Measurements from ENCODE around the gene ASB15.

ASB15 gene

DNA sequence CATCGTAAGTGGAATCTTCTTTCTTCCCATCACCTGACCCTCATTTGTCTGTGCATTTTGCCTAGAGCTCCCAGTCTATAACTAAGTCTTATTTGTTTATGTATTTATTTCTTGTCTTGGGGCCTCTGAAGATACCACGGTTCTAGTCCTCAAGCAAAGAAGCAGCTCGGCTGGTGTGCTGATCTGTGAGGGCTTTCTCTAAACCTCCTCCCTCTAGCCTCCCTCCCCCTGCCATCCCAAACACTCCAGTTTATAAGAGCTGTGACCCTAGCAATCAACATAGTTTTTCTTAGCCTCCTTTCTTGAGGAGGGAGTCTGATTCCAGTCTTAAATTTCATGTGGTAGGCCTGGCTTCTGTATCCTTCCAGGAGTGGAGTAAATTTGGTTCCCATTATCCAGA lies 28.3 kb upstream of the ASB15 start:
- peaks cover 8% of the 10 kb centered on the region for H3K4me1 Mint-ChIP-seq
- H3K4me3 Mint-ChIP-seq, result no peak overlapping the region
- H3K27ac Mint-ChIP-seq, result no peak overlapping the region
- no peaks in the 10 kb centered on the region for H3K27me3 Mint-ChIP-seq
- no peaks in the 10 kb centered on the region for H3K9me3 Mint-ChIP-seq
- H3K36me3 Mint-ChIP-seq, result no peaks in the 10 kb centered on the region
- no peak for DNase-seq (ENCODE audit: low spot score in 2 of 2)
- no peak for ATAC-seq (ENCODE audit: low read depth)

DNA sequence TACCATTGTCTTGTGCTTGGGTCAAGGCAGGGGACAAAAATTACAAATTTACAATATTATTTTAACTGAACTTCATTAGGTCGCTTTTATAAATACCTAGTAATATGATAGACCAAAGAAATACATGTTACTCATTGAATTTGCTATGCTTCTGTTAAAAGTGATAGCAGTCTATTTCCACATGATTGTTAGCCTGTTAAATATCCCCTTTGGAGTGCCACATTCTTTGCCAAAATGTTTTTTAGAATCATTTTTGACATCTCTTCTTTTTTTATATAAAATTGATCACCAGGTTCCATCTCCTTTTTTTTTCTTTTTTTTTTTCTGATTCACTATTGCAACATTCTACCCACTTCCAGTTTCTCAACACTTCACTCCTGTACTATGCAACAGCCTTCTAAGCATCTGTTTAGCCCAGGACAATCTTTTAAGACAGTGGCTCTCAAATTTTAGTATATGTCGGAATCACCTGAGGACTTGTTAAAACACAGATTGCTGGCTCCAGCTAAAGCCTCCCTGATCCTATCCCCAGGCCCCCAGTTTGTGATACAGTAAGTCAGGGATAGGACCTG lies 27.6 kb upstream of the ASB15 start:
- H3K4me3 Mint-ChIP-seq, result no peak overlapping the region
- H3K27ac Mint-ChIP-seq, result no peak overlapping the region
- no peaks in the 10 kb centered on the region for H3K36me3 Mint-ChIP-seq
- ATAC-seq (ENCODE audit: low read depth), result no peak
- H3K4me1 Mint-ChIP-seq, result peaks cover 7% of the 10 kb centered on the region
- peaks cover 2% of the 10 kb centered on the region for H3K27me3 Mint-ChIP-seq
- no peaks in the 10 kb centered on the region for H3K9me3 Mint-ChIP-seq
- no peak for DNase-seq (ENCODE audit: low spot score in 2 of 2)

DNA sequence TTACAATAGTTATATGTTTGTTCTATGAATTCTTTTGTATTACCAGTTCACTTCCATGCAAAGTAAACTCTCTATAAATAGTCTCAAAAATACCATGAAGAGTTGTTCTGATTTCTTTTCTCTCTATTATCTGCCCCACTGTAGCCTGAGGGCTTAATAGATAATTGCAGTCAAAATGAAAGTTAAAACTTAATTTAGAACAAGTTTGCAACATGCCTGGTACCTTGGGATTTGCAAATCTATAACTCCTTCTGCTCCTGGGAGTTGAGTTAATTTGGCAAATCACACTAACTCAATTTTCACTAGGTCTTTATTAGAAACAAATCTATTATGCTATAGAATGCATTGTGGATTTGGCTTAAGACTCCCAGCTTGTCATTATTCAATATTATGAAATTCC lies 22.2 kb upstream of the ASB15 start:
- H3K4me1 Mint-ChIP-seq, result peaks cover 2% of the 10 kb centered on the region
- H3K27me3 Mint-ChIP-seq, result peaks cover 5% of the 10 kb centered on the region
- H3K27ac Mint-ChIP-seq, result no peak overlapping the region
- no peak for DNase-seq (ENCODE audit: low spot score in 2 of 2)
- H3K9me3 Mint-ChIP-seq, result no peaks in the 10 kb centered on the region
- no peak overlapping the region for H3K4me3 Mint-ChIP-seq
- H3K36me3 Mint-ChIP-seq, result no peaks in the 10 kb centered on the region
- ATAC-seq (ENCODE audit: low read depth), result no peak

DNA sequence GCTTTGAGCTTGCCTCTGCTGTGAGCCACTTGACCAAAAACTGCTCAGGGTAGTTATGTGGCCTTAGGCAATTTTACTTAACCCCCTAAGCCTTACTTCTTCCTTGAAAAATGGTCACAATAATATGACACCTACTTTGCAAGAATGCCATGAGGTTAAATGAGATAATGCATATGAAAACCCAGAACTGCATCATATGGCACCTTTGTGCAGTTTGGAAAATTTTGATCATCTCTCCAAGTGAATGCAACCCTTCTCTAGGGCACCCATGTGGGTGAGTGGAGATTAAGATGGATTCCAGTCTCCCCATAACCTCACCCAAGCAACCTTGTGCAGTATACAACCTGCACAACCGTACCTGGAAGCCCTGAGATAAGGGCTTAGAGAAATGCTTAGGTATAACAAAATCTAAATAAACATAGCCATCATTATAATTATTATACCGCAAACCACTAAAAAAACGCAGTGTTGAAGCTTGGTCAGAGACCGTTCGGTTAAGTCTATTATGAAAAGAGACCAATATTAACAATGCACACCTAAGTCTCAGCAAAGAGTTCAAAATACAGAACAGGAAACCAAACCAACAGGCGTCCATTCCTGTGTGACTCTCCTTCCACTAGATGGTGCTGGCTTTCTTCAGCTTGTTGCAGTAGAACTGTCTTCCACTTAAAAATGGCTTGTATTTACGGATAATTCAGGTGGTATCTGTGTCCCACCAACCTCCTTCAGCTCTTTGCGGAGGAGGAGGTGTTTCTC lies 21.0 kb upstream of the ASB15 start:
- no peak for DNase-seq (ENCODE audit: low spot score in 2 of 2)

DNA sequence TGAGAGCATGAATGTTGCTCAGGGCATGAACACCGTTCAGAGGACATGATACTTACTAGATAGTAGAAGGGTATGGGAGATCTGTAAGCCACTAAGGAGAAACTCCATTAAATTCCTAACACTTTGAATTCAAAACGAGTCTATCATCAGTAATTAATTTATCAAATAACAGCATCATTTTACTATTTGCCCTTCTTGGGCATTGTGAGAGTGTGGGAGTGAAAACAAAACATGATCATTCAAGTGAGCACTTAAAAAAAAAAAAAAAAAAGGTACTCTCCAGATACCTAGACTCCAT lies 20.5 kb upstream of the ASB15 start:
- Mint-ChIP-seq H3K4me3 (no peak overlapping the region), H3K4me1 (peaks cover 2% of the 10 kb centered on the region), H3K27me3 (peaks cover 5% of the 10 kb centered on the region), H3K36me3 (no peaks in the 10 kb centered on the region), H3K9me3 (no peaks in the 10 kb centered on the region), H3K27ac (no peak overlapping the region)
- ATAC-seq (ENCODE audit: low read depth) (no peak), DNase-seq (ENCODE audit: low spot score in 2 of 2) (no peak)

More for the DNA sequence above, 21.0 kb upstream of the ASB15 start:
- peaks cover 2% of the 10 kb centered on the region for H3K4me1 Mint-ChIP-seq
- peak; percentile 38 for ATAC-seq (ENCODE audit: low read depth)
- no peak overlapping the region for H3K27ac Mint-ChIP-seq
- H3K9me3 Mint-ChIP-seq, result no peaks in the 10 kb centered on the region
- H3K27me3 Mint-ChIP-seq, result peaks cover 5% of the 10 kb centered on the region
- no peak overlapping the region for H3K4me3 Mint-ChIP-seq
- no peaks in the 10 kb centered on the region for H3K36me3 Mint-ChIP-seq

DNA sequence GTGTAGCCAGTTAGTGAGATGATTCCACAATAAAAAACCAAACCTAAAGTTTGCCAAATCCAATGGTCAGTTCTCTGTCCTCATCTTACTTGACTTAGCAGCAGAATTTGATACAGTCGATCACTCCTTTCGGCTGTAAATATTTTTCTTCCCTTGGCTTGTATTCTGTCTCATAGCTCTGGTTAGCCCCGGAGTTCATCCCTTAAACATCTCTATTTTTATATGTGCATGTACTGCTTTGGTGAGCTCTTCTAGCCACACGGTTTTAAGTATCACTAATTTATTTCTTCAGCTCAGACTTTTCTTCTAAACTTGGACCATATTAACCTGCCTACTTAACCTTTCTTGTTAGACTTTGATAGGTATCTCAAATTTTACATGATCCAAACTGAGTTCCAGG lies 17.8 kb upstream of the ASB15 start:
- H3K4me1 Mint-ChIP-seq, result peaks cover 2% of the 10 kb centered on the region
- no peaks in the 10 kb centered on the region for H3K36me3 Mint-ChIP-seq
- ATAC-seq (ENCODE audit: low read depth), result no peak

DNA sequence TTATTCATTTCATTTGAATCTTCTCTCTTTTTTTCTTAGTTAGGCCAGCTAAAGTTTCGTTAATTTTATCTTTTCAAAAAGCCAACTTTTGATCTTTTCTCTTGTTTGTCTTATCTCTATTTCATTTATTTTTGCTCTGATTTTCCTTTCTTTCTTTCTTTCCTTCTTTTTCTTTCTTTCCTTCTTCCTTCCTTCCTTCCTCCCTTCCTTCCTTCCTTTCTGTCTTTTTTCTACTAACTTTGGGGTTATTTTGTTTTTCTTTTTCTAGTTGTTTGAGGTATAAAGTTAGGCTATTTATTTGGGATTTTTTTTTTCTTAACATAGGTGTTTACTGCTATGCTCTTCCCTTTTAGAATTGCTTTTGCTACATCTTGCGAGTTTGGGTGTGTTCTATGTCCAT lies 13.2 kb upstream of the ASB15 start:
- DNase-seq (ENCODE audit: low spot score in 2 of 2) (no peak), ATAC-seq (ENCODE audit: low read depth) (no peak)
- Mint-ChIP-seq H3K27ac (no peak overlapping the region), H3K4me1 (no peaks in the 10 kb centered on the region), H3K9me3 (no peaks in the 10 kb centered on the region), H3K4me3 (no peak overlapping the region), H3K27me3 (peaks cover 12% of the 10 kb centered on the region), H3K36me3 (no peaks in the 10 kb centered on the region)

More for the DNA sequence above, 17.8 kb upstream of the ASB15 start:
- H3K9me3 Mint-ChIP-seq, result no peaks in the 10 kb centered on the region
- DNase-seq (ENCODE audit: low spot score in 2 of 2), result no peak
- peaks cover 5% of the 10 kb centered on the region for H3K27me3 Mint-ChIP-seq
- no peak overlapping the region for H3K27ac Mint-ChIP-seq
- no peak overlapping the region for H3K4me3 Mint-ChIP-seq

DNA sequence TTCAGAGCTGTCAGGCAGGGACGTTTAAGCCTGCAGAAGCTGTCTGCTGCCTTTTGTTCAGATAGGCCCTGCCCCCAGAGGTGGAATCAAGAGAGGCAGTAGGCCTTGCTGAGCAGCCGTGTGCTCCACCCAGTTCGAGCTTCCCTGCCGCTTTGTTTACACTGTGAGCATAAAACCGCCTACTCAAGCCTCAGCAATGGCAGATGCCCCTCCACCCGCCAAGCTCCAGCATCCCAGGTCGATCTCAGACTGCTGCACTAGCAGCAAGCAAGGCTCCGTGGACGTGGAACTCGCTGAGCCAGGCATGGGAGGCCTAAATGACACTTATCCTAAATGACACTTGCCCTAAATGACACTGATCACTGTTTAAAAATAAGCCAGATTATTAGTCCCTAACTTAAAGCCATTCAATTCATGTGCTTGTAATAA lies 6.8 kb upstream of the ASB15 start:
- Mint-ChIP-seq H3K36me3 (no peaks in the 10 kb centered on the region), H3K4me3 (no peak overlapping the region), H3K27ac (no peak overlapping the region), H3K9me3 (no peaks in the 10 kb centered on the region), H3K27me3 (peaks cover 27% of the 10 kb centered on the region), H3K4me1 (no peaks in the 10 kb centered on the region)
- DNase-seq (ENCODE audit: low spot score in 2 of 2) (no peak), ATAC-seq (ENCODE audit: low read depth) (no peak)

DNA sequence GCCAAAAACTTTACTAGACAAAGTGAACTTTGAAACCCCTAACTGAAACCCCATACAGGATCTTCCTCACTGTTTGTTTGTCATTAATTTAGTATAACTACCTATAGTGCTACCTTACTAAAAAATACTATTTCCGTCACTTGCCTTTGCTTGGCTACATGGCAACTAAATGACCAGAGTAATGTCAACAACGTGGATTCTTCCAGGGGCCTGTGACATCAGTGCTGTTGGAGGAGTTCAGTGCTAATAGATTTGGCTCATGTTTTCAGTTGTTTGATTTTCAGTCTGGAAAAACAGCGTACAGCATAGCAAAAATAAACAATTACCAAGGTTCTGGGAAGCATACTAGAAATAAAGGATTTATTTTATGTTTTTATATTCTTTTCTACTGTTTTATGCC lies 3.0 kb upstream of the ASB15 start:
- ATAC-seq (ENCODE audit: low read depth) (no peak), DNase-seq (ENCODE audit: low spot score in 2 of 2) (no peak)
- H3K4me1 Mint-ChIP-seq, result no peaks in the 10 kb centered on the region
- H3K27me3 Mint-ChIP-seq, result peaks cover 17% of the 10 kb centered on the region
- no peaks in the 10 kb centered on the region for H3K36me3 Mint-ChIP-seq
- no peaks in the 10 kb centered on the region for H3K9me3 Mint-ChIP-seq
- H3K4me3 Mint-ChIP-seq, result no peak overlapping the region
- no peak overlapping the region for H3K27ac Mint-ChIP-seq

DNA sequence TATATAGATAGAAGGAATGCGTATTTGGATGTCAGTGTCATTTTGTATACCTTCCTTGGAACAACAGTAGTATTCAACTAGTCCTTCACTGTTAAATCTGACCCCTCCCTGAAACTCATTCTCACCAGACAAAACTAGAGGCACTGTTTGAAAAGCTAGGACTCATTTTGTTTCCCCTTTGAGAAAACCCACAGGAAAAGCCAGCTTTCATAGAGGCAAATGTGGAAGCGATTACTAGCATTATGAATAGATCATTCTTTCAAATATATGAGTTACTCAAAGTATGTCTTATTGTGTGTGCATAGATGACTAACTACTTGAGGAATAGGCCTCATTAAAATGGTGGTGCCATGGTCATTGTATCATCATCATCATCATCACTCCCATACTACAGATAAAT lies 1.9 kb upstream of the ASB15 start:
- Mint-ChIP-seq H3K9me3 (no peaks in the 10 kb centered on the region), H3K36me3 (no peaks in the 10 kb centered on the region), H3K27me3 (peaks cover 14% of the 10 kb centered on the region), H3K27ac (no peak overlapping the region), H3K4me1 (no peaks in the 10 kb centered on the region), H3K4me3 (no peak overlapping the region)
- DNase-seq (ENCODE audit: low spot score in 2 of 2), result no peak
- ATAC-seq (ENCODE audit: low read depth), result no peak

DNA sequence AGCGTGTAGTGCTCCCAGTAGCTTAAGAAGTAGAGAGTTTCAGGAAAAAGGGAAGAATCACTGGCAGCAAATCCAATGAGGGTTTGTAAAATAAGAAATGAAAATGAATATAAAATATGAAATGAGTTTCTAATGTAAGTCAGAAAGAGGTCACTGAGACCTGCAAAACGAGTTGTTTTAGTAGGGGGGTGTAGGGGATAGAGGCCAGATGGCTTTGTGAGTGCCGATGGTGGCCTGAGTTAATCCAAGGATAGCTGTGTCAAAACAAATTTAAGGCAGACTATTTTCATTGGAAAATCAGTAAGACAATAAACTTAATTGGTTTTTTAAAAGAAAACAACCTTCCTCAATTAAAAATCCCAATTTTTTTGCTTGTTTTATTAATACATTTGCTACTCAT lies 745 bp upstream of the ASB15 start:
- H3K27ac Mint-ChIP-seq, result no peak overlapping the region
- no peaks in the 10 kb centered on the region for H3K9me3 Mint-ChIP-seq
- ATAC-seq (ENCODE audit: low read depth) (no peak), DNase-seq (ENCODE audit: low spot score in 2 of 2) (no peak)
- no peaks in the 10 kb centered on the region for H3K4me1 Mint-ChIP-seq
- peaks cover 10% of the 10 kb centered on the region for H3K27me3 Mint-ChIP-seq
- H3K4me3 Mint-ChIP-seq, result no peak overlapping the region
- no peaks in the 10 kb centered on the region for H3K36me3 Mint-ChIP-seq

DNA sequence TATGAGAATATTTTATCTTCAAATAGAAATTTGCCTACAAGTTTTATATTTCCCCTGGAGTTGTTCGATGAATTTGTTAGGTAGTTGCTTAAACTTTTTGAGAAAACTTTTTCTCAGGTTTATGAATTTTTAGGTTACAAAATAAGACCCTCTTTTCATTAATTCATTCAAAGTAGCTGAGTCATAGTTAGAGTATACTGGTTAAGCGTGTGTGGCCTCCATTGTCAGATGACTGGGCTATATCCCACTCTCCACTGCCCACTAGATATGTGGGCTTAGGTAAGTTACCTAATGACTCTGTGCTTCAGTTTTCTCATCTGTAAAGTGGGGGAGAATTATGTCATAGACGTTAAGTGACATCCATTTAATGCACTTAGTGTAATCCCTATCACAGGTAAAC lies 1.0 kb downstream of the ASB15 start:
- ATAC-seq (ENCODE audit: low read depth) (no peak), DNase-seq (ENCODE audit: low spot score in 2 of 2) (no peak)
- Mint-ChIP-seq H3K9me3 (no peaks in the 10 kb centered on the region), H3K27ac (no peak overlapping the region), H3K27me3 (peaks cover 9% of the 10 kb centered on the region), H3K4me1 (no peaks in the 10 kb centered on the region), H3K36me3 (no peaks in the 10 kb centered on the region), H3K4me3 (no peak overlapping the region)

DNA sequence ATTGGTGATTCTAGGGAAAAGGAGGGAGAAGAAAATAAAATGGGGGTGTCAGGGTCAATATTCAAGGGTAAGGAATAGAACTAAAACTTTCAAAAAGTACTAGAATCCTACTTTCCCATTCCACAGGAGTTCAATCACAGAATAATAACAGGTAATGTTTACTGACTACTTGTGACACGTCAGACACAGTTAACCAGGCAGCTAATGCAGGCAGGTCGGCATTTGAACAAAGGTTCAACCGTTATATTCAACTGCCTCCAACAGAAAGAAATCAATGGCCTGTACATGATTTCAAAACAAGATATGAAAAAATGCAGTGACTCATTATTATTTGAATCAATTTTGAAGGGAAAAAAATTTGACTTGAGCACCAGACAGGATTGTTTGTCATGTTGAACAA lies 3.1 kb downstream of the ASB15 start:
- ATAC-seq (ENCODE audit: low read depth), result no peak
- H3K9me3 Mint-ChIP-seq, result no peaks in the 10 kb centered on the region
- H3K36me3 Mint-ChIP-seq, result no peaks in the 10 kb centered on the region
- H3K27me3 Mint-ChIP-seq, result peaks cover 9% of the 10 kb centered on the region
- H3K4me1 Mint-ChIP-seq, result no peaks in the 10 kb centered on the region
- no peak overlapping the region for H3K27ac Mint-ChIP-seq
- no peak for DNase-seq (ENCODE audit: low spot score in 2 of 2)
- no peak overlapping the region for H3K4me3 Mint-ChIP-seq

DNA sequence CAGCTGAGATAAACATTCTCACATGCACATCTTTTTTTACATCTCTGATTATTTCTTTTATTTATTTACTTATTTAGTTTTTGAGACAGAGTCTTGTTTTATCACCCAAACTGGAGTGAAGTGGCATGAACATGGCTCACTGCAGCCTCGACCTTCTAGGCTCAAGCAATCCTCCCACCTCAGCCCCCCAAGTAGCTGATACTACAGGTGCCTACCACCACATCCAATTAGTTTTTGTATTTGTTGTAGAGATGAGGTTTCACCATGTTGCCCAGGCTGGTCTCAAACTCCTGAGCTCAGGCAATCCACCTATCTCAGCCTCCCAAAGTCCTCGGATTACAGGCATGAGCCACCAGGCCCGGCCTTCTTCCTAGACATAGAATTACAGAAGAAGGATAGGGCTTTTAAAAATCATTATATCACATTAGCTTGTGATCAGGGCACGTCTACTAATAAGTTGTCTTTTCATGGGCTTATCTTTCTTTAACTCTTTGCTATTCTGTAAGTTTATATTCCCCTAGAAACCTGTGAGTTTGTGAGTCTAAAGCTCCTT lies 5.9 kb downstream of the ASB15 start:
- Mint-ChIP-seq H3K9me3 (no peaks in the 10 kb centered on the region), H3K4me3 (no peak overlapping the region), H3K4me1 (no peaks in the 10 kb centered on the region), H3K27ac (no peak overlapping the region), H3K36me3 (no peaks in the 10 kb centered on the region), H3K27me3 (peaks cover 14% of the 10 kb centered on the region)
- ATAC-seq (ENCODE audit: low read depth), result no peak
- no peak for DNase-seq (ENCODE audit: low spot score in 2 of 2)

Data from memory B cell (primary cell).